GM18907 (cell line): ENCODE results near the gene PDPK1.
"Not testable (repeated sequence)": the region's sequence is repeated elsewhere in the genome, so short reads cannot be mapped to it uniquely, and the experiment has no call there.

Source experiments
- ATAC-seq: cut with Tn5 transposase; IDR thresholded peaks from one replicate; pipeline ENCODE4 v1.9.1; 2021; ENCODE audit warnings: mild to moderate bottlenecking, moderate library complexity; ENCODE audit not compliant: unreplicated experiment

Gene PDPK1

GRCh38 chr16:2520784-2521531, 16.9 kb upstream of the PDPK1 start:
- ATAC-seq, result peak; percentile 22

DNA sequence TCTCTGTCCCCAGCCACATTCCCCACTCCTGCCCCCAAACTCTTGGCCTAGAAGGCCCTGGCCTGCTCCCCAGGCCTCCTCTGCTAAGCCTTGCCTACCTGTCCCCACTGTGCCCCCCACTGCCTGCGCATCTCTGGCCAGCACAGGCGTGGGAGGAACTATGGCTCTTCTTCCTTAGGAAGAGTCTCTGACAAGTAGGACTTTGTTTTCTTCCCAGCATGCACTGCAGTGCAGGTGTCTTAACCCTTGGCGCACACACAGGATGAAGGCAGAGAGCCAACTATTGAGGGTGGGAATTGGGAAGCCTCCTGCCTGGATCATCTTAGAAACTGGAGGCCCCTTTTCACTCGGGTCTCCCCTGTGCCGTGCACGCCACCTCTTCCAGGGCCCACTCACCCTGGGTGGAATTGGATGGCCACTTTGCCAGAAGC, 14.0 kb upstream of the PDPK1 start:
- no peak for ATAC-seq

DNA sequence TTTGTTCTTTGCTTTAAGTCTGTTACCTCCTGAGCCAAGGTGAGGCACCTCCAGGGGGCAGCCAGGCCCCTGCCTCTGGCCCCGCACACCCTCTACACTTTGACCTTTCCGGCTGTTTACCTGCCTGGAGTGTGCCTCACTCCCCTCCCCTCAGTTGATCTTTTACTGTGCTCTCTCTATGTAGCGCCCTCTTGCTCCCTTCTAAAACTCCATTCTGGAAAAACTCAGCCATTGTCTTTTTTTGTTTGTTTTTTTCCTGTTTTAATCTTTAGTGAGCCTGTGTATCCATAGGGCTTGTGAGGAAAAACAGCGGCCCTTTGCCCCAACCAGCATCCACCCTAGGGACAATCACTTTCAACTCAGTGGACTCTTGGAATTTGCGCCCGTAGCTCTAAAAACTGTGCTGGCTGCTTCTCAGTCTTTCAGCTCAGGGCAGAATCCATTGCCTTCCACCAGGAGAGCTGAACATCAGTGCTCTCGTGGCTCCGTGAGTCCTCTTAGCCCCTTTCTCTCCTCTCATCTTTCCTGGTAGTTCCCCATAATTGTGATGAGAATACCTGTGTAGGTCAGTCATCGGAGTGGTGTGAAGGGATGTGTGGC, 13.4 kb upstream of the PDPK1 start:
- no peak for ATAC-seq

GRCh38 chr16:2526135-2526534, 11.7 kb upstream of the PDPK1 start:
- no peak for ATAC-seq

DNA sequence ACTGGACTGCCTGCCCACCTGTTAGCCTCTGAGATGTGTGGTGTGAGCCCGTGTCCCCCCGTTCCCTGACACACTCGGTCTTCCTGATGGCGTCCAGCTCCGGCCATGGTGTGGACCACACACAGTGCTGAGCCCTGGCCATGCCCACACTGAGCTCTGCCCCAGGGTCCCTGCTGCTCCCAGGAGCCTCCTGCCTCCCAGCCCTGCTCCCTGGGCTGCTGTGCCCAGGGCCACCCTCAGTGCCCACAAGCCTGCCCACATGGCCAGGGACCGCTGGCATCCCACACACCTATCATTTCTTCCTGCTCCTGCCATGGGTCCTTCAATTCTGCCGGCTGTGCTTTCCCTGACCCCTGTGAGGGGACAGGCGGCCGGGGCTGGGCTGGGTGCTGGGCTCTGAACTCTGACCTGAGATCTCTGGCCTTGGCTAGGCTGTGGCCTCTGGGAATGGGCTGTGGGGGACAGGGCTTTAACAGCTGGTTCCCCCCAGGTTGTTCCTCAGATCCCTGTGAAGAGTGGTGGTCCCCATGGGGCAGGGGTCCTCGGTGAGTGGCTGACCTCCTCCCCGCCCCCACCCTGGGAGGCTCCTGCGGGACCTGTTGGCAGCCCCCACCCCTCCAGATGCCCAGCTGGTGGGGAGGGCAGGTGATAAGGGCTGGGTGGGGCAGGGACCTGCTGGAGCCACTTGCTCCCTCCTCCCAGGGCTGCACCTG, 10.6 kb upstream of the PDPK1 start:
- no peak for ATAC-seq

GRCh38 chr16:2527784-2528100, 10.1 kb upstream of the PDPK1 start:
- no peak for ATAC-seq

DNA sequence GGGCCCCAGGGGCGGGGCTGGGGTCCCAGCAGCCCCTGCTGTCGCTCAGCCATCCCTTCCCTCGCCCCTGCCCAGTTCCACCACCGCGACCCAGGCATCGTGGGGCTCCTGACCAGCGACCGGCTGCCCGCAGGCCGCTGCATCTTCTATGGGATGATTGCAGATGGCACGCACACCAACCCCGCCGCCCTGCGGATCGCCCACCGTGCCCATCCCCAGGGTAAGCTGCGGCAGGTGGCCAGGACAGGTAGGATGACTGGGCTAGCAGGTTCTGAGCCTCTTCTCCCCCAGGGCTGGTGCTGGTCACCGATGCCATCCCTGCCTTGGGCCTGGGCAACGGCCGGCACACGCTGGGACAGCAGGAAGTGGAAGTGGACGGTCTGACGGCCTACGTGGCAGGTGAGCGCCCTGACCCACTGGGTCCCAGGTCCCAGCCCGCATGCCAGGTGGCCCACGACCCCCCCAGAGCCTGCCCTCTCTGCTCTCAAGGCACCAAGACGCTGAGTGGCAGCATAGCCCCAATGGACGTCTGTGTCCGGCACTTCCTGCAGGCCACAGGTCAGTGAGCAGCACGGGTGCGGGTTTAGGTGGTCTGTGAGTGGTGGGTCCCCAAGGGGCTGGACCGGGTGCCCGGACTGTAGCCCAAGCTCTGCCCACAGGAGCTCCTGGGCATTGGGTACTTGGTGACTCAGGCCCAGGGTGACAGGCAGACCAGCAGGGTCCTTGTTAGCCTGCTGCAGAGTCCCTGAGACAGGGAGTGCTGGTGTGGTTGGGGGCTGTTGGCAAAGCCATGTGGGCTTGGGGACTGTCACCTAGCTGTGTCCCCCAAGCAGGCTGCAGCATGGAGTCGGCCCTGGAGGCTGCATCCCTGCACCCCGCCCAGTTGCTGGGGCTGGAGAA, 9.4 kb upstream of the PDPK1 start:
- ATAC-seq, result no peak

DNA sequence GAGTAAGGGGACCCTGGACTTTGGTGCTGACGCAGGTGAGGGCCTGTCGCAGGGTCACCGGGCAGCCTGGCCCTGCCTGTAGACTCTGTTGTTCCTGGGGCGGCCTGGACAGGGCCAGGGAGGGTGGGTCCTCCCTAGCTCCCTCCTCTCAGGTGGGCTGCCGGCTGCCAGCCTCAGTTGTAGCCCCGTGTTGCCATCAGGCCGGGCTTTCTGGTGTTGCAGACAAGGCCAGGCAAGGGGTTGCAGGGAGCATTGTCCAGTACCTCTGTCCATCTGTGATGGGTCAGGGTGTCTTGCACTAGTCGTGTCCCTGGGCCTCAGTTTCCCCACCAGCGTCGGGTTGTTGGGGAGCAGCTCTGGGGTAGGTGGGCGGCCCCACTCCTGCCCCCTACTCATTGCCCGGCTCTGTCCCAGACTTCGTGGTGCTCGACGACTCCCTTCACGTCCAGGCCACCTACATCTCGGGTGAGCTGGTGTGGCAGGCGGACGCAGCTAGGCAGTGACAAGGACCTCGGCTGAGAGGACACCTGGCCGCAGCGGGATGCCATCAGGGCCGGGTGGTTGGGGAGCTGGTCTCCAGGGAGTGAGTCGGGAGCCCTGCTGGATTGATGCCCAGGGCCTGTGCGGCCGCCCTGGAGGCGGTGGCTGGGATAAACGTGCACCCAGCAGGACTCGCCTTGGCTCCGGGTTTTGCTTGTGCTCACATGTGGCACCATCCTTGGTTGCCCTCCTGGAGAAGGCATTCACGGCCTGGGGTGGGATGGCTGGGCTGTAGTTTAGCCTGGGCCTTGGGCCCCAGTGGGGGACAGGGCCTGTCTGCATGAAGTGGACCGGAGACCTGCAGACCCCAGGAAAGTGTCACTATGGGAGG, 8.5 kb upstream of the PDPK1 start:
- no peak for ATAC-seq

- no peak for ATAC-seq
Measured at GRCh38 chr16:2529961-2530628, 7.7 kb upstream of the PDPK1 start.

- no peak for ATAC-seq
Measured at GRCh38 chr16:2530629-2531318, 7.0 kb upstream of the PDPK1 start.

GRCh38 chr16:2531371-2531695, 6.5 kb upstream of the PDPK1 start, which contains the start of gene CEMP1:
Gene CEMP1 (minus strand): TSS chr16:2531408. CDS start chr16:2531073, 335 bp downstream.
- ATAC-seq, result no peak

DNA sequence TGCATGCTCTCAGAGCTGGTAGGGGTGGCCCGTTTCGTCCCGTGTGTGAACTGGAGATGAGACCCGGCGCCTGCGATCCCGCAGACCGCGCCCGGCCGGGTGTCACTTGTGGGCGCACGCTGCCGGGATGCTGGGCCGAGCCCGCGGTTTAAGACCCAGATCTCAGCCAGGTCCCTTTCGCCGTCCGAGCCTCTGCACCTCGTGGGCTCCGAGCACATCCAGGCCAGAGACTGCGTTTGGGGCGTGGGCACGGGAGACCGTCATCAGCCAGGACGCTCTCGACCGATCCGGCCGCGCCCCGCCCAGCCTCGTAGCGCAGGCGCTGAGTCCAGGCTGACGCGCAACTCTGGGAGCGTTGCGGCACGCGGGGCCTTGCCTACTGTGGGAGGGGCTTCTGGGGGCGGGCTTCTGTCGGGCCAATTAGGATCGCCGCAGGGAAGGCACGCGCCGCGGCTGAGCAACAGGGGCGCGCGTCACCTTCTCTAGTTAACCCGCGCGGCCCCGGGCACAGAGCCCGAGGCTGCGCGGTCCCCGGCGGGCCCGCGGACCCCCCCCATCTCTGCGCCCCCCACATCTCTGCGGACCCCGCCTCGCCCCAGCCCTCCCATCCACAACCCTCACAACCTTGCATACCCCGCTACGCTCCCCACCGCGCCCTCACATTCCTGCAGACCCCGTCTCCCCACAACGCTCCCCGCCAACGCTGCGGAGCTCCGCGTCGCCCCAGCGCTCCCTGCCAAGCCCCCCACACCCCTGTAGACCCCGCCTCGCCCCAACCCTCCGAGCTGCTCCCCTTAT, 5.9 kb upstream of the PDPK1 start:
- peak; percentile 71 for ATAC-seq

- no peak for ATAC-seq
Measured at GRCh38 chr16:2532494-2533141, 5.2 kb upstream of the PDPK1 start.

DNA sequence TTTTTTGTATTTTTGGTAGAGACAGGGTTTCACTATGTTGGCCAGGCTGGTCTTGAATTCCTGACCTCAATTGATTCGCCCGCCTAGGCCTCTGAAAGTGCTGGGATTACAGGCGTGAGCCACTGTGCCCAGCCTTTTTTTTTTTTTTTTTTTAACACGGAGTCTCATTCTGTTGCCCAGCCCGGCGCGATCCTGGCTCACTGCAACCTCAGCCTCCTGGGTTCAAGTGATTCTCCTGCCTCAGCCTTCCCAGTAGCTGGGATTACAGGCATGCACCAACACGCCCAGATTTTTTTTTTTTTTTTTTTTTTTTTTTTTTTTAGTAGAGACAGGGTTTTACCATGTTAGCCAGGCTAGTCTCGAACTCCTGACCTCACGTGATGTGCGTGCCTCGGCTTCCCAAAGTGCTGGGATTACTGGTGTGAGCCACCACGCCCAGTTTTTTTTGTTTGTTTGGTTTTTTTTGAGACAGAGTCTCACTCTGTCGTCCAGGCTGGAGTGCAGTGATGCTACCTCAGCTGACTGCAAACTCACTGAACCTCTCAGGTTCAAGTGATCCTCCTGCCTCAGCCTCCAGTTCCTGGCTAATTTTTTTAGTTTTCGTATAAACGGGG, 4.6 kb upstream of the PDPK1 start:
- not testable (repeated sequence) for ATAC-seq

GRCh38 chr16:2533912-2534311, 3.9 kb upstream of the PDPK1 start:
- ATAC-seq, result no peak

DNA sequence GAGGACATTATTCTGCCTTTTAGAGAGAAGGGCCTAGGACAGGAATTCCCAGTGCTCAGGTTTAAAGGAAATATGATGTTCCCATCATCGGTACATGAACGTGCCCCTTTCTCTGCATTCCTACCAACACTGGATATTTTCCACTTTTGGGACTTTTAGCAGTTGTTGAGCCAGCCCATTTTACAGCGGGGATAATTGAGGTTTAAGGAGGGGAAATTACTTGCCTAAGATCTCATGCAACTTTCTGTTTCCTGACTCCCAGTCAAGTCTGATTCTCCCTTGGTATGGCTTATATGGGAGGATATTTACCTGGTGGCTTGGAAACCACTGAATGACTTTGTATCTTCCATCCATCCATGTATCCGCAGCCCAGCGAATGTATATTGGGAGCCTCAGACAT, 3.5 kb upstream of the PDPK1 start:
- not testable (repeated sequence) for ATAC-seq

DNA sequence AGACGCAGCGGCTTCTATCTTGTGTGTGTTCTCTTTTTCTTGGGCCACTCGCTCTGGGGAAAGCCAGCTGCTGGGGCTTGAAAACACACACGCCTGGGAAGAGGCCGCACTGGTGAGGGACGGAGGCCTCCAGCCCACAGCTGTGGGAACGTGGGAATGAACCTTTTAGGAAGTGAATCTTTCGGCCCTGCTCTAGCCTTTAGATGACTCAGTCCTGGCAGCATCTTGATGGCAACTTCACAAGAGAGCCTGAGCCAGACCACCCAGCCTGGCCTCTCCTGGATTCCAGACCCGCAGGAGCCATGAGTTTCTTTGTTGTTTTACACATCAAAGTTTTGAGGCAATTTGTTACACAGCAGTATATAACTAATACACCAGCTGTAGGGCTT, 2.2 kb upstream of the PDPK1 start:
- ATAC-seq, result no peak
